Adipocyte (in vitro differentiated cells): Measurements from ENCODE around the gene PRICKLE4.
"Not testable (repeated sequence)": the region's sequence is repeated elsewhere in the genome, so short reads cannot be mapped to it uniquely, and the experiment has no call there.

Source experiments
- DNase-seq: peaks from one replicate; pipeline ENCODE4 v3.0.0-alpha.2; 2015; ENCODE audit warnings: low read depth
- H3K27me3 ChIP-seq: replicated peaks from 2 replicates; pipeline ENCODE4 v1.7.0; 2013; ENCODE audit warnings: mild to moderate bottlenecking, low read length, moderate library complexity; ENCODE audit not compliant: control insufficient read depth, insufficient read depth
- H3K36me3 ChIP-seq: 2 replicates; pipeline ENCODE4 v1.7.0; 2013; ENCODE audit warnings: low read length, mild to moderate bottlenecking, moderate library complexity; ENCODE audit not compliant: control insufficient read depth, insufficient read depth, severe bottlenecking
- H3K4me1 ChIP-seq: 2 replicates; pipeline ENCODE4 v1.7.0; 2013; ENCODE audit warnings: mild to moderate bottlenecking, low read length, moderate library complexity; ENCODE audit not compliant: control insufficient read depth, insufficient read depth
- H3K4me3 ChIP-seq: 2 replicates; pipeline ENCODE4 v1.7.0; 2013; ENCODE audit warnings: mild to moderate bottlenecking, low read length, moderate library complexity
- H3K9ac ChIP-seq: 2 replicates; pipeline ENCODE4 v1.7.0; 2013; ENCODE audit warnings: mild to moderate bottlenecking, low read length, moderate library complexity
- H3K9me3 ChIP-seq: 2 replicates; pipeline ENCODE4 v1.7.0; 2013; ENCODE audit warnings: mild to moderate bottlenecking, low read length, moderate library complexity; ENCODE audit not compliant: control insufficient read depth

The PRICKLE4 gene

DNA sequence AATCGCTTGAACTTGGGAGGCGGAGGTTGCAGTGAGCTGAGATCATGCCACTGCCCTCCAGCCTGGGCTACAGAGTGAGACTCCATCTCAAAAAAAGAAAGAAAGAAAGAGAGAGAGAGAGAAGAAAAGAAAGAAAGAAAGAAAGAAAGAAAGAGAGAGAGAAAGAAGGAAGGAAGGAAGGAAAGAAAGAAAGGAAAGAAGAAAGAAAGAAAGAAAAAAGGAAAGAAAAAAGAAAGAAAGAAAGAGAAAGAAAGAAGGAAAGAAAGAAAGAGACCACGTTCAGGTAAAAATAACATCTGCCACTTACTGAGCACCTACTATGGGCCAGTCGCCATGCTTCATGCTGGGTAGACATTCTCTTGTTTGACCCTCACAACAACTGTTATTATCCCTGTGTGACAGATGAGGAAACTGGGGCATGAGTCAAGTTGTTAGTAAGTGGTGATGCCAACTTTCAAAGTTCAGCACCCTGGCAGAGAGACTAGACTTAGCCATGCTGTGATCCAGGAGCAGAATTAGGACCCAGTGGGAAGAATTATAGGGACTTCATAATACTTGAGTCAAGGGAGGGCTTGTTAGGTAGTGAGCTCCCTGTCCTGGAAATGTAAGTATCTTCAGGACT, 14.4 kb upstream of the PRICKLE4 start:
- not testable (repeated sequence) for H3K27me3 ChIP-seq, H3K9me3 ChIP-seq, H3K4me3 ChIP-seq, H3K36me3 ChIP-seq, H3K9ac ChIP-seq, DNase-seq
- peaks cover 15% of the 10 kb centered on the region for H3K4me1 ChIP-seq

DNA sequence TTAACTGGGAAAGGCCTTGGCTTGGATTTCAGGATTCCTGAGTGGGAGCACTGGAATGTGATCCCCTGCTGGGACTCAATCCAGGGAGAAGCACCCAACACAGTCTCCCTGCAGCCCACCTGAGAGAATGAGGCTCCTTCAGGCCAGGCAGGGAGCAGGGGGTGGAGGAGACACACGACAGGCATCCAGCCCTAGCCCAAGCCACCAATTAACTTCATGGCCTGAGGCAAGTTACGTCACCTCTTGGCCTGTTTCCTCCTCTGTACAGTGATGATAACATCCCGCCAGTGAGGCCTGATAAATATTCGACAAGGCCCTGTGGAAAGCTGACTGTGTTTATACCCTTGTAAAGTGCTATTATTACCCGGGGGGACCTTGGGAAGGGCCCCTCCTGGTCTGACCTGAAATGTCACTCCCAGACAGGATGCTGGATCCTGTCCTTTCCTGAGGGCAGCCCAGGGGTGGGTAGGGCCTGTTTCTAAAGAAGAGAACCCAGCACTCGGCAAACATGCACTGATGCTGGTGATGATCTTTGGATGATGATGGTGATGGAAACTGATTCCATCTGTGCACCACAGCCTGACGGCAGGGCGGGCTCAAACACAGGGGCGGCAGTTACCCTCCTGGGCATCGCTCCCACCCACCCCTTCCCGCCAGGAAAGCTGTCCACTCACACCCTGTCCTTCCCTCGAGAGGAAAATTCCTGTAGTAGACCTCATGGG, 13.3 kb upstream of the PRICKLE4 start:
- Histone ChIP-seq H3K9ac (peak overlapping the region; percentile 26), H3K27me3 (no peaks in the 10 kb centered on the region), H3K9me3 (no peaks in the 10 kb centered on the region), H3K4me3 (no peak overlapping the region), H3K36me3 (peaks cover 16% of the 10 kb centered on the region), H3K4me1 (peaks cover 15% of the 10 kb centered on the region)
- peak; percentile 93 for DNase-seq

- H3K4me3 ChIP-seq = no peak overlapping the region
- peaks cover 22% of the 10 kb centered on the region for H3K36me3 ChIP-seq
- no peak for DNase-seq
- H3K27me3 ChIP-seq = no peaks in the 10 kb centered on the region
- peaks cover 15% of the 10 kb centered on the region for H3K4me1 ChIP-seq
- no peaks in the 10 kb centered on the region for H3K9me3 ChIP-seq
- H3K9ac ChIP-seq = no peak overlapping the region
Observed at GRCh38 chr6:41768545-41769308, 11.9 kb upstream of the PRICKLE4 start.

DNA sequence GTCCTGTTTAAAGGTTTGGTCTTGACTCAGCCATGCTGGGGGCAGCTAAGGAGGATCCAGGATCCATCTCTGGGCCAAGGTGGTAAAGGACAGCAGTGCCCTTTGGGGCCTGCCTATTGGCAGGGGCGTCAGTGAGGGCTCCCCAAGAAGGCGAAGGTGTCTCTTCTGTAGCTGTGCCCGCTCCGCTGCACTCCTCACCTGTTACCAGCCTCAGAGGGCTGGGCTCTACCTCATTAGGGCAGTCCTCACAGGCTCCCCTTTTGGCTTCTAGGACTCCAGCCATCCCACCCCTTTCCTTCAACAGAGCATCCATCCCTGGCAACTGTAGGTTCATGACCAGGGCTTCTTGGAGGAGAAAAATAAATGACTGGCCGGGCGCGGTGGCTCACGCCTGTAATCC, 11.2 kb upstream of the PRICKLE4 start:
- Histone ChIP-seq H3K27me3 (no peaks in the 10 kb centered on the region), H3K9me3 (no peaks in the 10 kb centered on the region), H3K4me1 (peaks cover 15% of the 10 kb centered on the region), H3K9ac (no peak overlapping the region), H3K36me3 (peaks cover 25% of the 10 kb centered on the region), H3K4me3 (no peak overlapping the region)
- no peak for DNase-seq

GRCh38 chr6:41770381-41771057, 10.1 kb upstream of the PRICKLE4 start:
- Histone ChIP-seq H3K4me3 (no peak overlapping the region), H3K4me1 (peaks cover 15% of the 10 kb centered on the region), H3K9me3 (no peaks in the 10 kb centered on the region), H3K9ac (no peak overlapping the region), H3K27me3 (no peaks in the 10 kb centered on the region), H3K36me3 (peaks cover 36% of the 10 kb centered on the region)
- DNase-seq = no peak

DNA sequence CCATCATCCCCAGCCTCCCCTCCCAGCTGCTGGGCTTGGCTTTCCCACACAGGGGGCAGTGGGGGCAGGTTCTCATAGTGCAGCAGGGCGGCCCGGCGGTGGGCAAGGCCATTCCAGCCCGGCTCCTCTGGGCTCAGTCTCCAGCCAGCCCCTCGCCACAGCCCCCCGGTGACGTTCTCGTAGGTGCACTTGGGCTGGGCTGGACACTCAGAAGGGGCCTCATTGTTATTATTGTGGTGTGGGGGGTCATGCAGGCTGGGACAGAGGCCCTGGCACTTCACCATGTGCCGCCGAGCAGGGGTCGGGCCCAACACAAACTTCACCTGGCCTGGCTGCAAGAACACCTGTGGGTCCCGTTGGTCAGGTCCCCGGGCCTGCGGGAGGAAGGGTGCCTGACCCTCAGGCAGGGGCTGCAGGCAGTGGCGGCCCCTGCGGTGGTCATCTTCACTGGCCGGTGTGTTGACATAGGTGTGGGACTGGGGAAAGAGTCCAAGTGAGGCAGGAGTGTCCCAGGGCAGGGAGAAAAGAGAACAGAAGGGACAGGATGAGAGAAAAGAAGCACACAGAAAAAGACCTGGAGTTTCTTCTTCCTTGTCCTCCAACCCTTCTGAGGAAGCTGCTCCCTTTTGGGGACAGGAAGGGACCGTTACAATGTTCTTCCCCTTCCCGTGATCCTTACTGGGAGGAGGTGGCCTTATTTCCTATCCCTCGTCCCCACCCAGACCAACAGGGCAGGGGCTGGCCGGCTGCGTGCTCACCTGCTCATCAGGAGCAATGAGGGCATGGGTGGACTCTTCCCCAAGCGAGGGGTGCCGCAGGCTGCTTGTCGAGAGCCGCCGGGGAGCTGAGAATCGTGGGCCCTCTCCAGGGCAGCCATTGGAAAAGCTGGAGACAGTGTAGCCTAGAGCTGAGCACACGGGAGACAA, 9.3 kb upstream of the PRICKLE4 start:
- no peaks in the 10 kb centered on the region for H3K9me3 ChIP-seq
- peaks cover 37% of the 10 kb centered on the region for H3K36me3 ChIP-seq
- H3K9ac ChIP-seq = no peak overlapping the region
- peaks cover 11% of the 10 kb centered on the region for H3K4me1 ChIP-seq
- no peak overlapping the region for H3K4me3 ChIP-seq
- H3K27me3 ChIP-seq = no peaks in the 10 kb centered on the region
- DNase-seq = no peak

DNA sequence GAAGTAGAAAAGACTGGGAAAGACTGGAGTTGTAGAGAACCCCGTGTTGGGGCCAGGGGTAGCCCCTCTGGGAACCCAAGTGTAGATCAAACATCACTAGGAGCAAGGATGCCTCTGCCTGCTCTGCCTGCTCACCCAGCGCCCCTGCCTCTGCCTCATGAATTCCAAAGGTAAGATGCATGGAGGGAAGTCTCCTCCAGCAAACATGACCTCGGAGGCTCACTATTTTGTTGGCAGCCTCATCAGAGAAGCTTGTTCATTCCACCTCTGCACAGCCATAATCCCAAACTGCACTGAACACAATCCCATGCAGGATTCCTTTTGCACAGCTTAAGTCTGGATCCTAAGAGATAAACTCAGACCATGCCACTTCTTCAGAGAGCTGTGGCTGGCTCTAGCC, 5.7 kb upstream of the PRICKLE4 start:
- Histone ChIP-seq H3K4me3 (no peak overlapping the region), H3K4me1 (peaks cover 7% of the 10 kb centered on the region), H3K36me3 (peaks cover 37% of the 10 kb centered on the region), H3K9ac (no peak overlapping the region), H3K27me3 (no peaks in the 10 kb centered on the region), H3K9me3 (no peaks in the 10 kb centered on the region)
- DNase-seq = no peak

- H3K27me3 ChIP-seq = no peaks in the 10 kb centered on the region
- no peak overlapping the region for H3K4me3 ChIP-seq
- no peak for DNase-seq
- H3K36me3 ChIP-seq = peaks cover 37% of the 10 kb centered on the region
- H3K9ac ChIP-seq = no peak overlapping the region
- peaks cover 7% of the 10 kb centered on the region for H3K4me1 ChIP-seq
- H3K9me3 ChIP-seq = no peaks in the 10 kb centered on the region
Observed at GRCh38 chr6:41775293-41775882, 5.2 kb upstream of the PRICKLE4 start.

DNA sequence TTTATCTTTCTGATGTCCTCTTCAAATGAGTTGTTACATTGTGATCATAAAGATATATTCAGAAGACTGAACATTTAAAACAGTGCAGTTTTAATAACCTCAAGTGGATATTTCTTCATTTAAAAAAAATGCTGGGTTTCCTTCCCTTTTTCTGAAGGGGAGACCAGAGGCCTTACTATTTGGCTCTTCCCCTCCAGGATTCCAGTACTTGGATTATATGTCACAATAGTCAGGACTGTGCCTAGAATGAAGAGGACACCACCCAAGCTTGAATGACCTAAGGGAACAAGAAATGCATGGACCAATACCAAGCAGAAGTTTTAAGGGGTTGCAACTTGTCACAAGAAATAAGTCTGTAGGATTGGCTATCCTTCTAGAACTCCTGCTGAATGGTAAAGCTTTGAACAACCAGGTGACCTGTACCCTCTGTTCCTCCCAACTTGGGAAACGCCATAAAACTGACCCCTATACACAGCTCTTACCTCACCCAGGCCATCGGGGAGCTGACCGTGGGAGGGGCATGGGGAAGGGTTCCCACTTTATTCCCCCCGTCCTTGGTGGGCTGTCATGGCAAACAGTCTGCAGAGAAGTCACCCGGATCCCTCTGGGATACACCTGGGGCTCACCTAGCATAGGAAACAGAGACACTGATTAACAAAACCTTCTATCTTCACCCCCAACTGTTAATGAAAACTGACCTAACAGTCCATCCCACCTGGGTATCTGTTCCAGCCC, 2.9 kb upstream of the PRICKLE4 start:
- H3K9me3 ChIP-seq = no peaks in the 10 kb centered on the region
- peaks cover 18% of the 10 kb centered on the region for H3K4me1 ChIP-seq
- H3K9ac ChIP-seq = no peak overlapping the region
- H3K36me3 ChIP-seq = peaks cover 17% of the 10 kb centered on the region
- no peaks in the 10 kb centered on the region for H3K27me3 ChIP-seq
- DNase-seq = no peak
- no peak overlapping the region for H3K4me3 ChIP-seq

GRCh38 chr6:41778895-41779294, 1.7 kb upstream of the PRICKLE4 start:
- H3K36me3 ChIP-seq = peaks cover 15% of the 10 kb centered on the region
- no peaks in the 10 kb centered on the region for H3K9me3 ChIP-seq
- H3K27me3 ChIP-seq = no peaks in the 10 kb centered on the region
- DNase-seq = no peak
- H3K4me1 ChIP-seq = peaks cover 18% of the 10 kb centered on the region
- H3K9ac ChIP-seq = peak overlapping the region; percentile 89
- peak overlapping the region; percentile 91 for H3K4me3 ChIP-seq
